Measurements from ENCODE around the gene TET2. TPM values are rescaled to one million over a fixed set of nuclear protein-coding genes. Genes with fewer than 3 reads are reported as not detected.

Gene TET2
- total RNA-seq, 4 donors from 2014 or later, result 27.4 to 40.5 (median 32.4) TPM

GRCh38 chr4:105164548-105164947 is 17.9 kb downstream of the TET2 start:
- Histone ChIP-seq H3K4me1 (no peaks in the 10 kb centered on the region), H3K36me3 (no peaks in the 10 kb centered on the region), H3K9me3 (no peaks in the 10 kb centered on the region), H3K27ac (no peak overlapping the region), H3K4me3 (replicated peaks in 1 of 3) (no peak overlapping the region), H3K27me3 (no peaks in the 10 kb centered on the region)
- 83 to 97% methylated on average over 1 of the region's 1 CpG for WGBS, 2 donors
- intact Hi-C loops (cut with DNase I), result no loop called here
- TF ChIP-seq CTCF (IDR thresholded peaks at IDR 0.05) (no peak), POLR2A (IDR thresholded peaks at IDR 0.05) (no peak)
- no peak for DNase-seq

- no peaks in the 10 kb centered on the region for H3K36me3 ChIP-seq
- no peaks in the 10 kb centered on the region for H3K4me1 ChIP-seq
Measured at GRCh38 chr4:105166066-105166465, 19.4 kb downstream of the TET2 start.

GRCh38 chr4:105170711-105171110 is 24.0 kb downstream of the TET2 start:
- Histone ChIP-seq H3K9me3 (no peaks in the 10 kb centered on the region), H3K27me3 (no peaks in the 10 kb centered on the region), H3K4me1 (no peaks in the 10 kb centered on the region), H3K36me3 (no peaks in the 10 kb centered on the region), H3K4me3 (replicated peaks in 1 of 3) (no peak overlapping the region), H3K27ac (no peak overlapping the region)
- no peak for DNase-seq
- intact Hi-C loops (cut with DNase I), result no loop called here
- TF ChIP-seq POLR2A (IDR thresholded peaks at IDR 0.05), result no peak
- TF ChIP-seq CTCF (IDR thresholded peaks at IDR 0.05), result no peak
- 91 to 96% methylated on average over 4 of the region's 4 CpGs for WGBS, 2 donors

More at GRCh38 chr4:105166066-105166465, 19.4 kb downstream of the TET2 start:
- Histone ChIP-seq H3K27me3 (no peaks in the 10 kb centered on the region), H3K9me3 (no peaks in the 10 kb centered on the region), H3K4me3 (replicated peaks in 1 of 3) (no peak overlapping the region), H3K27ac (no peak overlapping the region)
- no peak for DNase-seq
- TF ChIP-seq POLR2A (IDR thresholded peaks at IDR 0.05), result no peak
- no peak for TF ChIP-seq CTCF (IDR thresholded peaks at IDR 0.05)
- intact Hi-C loops (cut with DNase I), result no loop called here

GRCh38 chr4:105171912-105172311 is 25.2 kb downstream of the TET2 start:
- Histone ChIP-seq H3K36me3 (no peaks in the 10 kb centered on the region), H3K27me3 (no peaks in the 10 kb centered on the region), H3K27ac (no peak overlapping the region), H3K4me1 (no peaks in the 10 kb centered on the region), H3K4me3 (replicated peaks in 1 of 3) (no peak overlapping the region), H3K9me3 (no peaks in the 10 kb centered on the region)
- no peak for DNase-seq
- 97 to 100% methylated on average over 1 of the region's 1 CpG for WGBS, 2 donors
- intact Hi-C loops (cut with DNase I), result no loop called here
- TF ChIP-seq POLR2A (IDR thresholded peaks at IDR 0.05) (no peak), CTCF (IDR thresholded peaks at IDR 0.05) (no peak)

GRCh38 chr4:105174098-105174497 is 27.4 kb downstream of the TET2 start:
- Histone ChIP-seq H3K36me3 (no peaks in the 10 kb centered on the region), H3K4me1 (no peaks in the 10 kb centered on the region), H3K9me3 (no peaks in the 10 kb centered on the region), H3K27me3 (no peaks in the 10 kb centered on the region), H3K4me3 (replicated peaks in 1 of 3) (no peak overlapping the region), H3K27ac (no peak overlapping the region)
- DNase-seq, result no peak
- WGBS, 2 donors, result 98 to 99% methylated on average over 2 of the region's 2 CpGs
- intact Hi-C loops (cut with DNase I), result no loop called here
- no peak for TF ChIP-seq CTCF (IDR thresholded peaks at IDR 0.05)
- TF ChIP-seq POLR2A (IDR thresholded peaks at IDR 0.05), result no peak
